ENCODE measurements around the gene ADAMTS13. TPM values are rescaled to one million over a fixed set of nuclear protein-coding genes. Genes with fewer than 3 reads are reported as not detected.

ADAMTS13 gene
- total and polyA plus RNA-seq, 9 of the 15 experiments (the other 6 are each of a cell fraction or from before 2014, with no cell fraction given): 0.03 to 0.20 (median 0.04) TPM; not detected in 4

DNA sequence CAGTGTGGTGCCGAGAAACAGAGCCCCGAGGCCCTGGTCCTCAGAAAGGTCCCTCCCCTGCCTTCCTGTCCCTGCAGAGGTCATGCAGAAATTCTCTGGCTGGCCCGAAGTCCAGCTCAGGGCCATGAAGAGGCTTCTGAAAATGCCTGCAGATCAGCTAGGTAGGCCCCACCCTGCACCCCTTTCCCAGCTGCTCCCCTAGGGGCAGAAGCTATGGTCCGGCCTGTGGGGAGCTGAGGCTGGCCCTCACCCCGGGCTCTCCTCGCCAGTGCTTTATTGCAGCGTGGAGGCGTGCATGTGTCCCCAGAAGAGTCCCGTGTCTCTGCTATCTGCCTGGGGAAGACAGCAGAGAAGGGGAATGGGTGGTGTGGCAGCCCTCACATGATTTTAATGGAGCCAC lies 24.3 kb upstream of the ADAMTS13 start:
- H3K4me3 ChIP-seq: no peak overlapping the region
- H3K9me1 ChIP-seq (ENCODE audit: control insufficient read depth, insufficient read depth, low read length): peaks cover 2% of the 10 kb centered on the region
- H3K27me3 ChIP-seq (ENCODE audit: control insufficient read depth in 2 of 2, insufficient read depth in 2 of 2, low read length in 2 of 2): peaks cover 15 to 38% of the 10 kb centered on the region in 2 experiments; a peak in 3 of 5 replicates
- ChIA-PET CTCF (ENCODE audit: low intra/inter-chr PET ratio) (interaction anchor here (1.2 kb wide), 1 partner anchor 88 kb away, joined by 3 read pairs; no protein-coding TSS in a partner anchor), POLR2A (interaction anchor here (0.6 to 2.1 kb wide), 3 partner anchors 11 to 115 kb away, joined by 3 to 7 read pairs (median 4); no protein-coding TSS in a partner anchor)
- H2AFZ ChIP-seq (ENCODE audit: low read depth, low read length): no peak overlapping the region
- H3K27ac ChIP-seq (ENCODE audit: extremely low read depth, low read depth, low read length): no peak overlapping the region
- 7% methylated on average over 9 of the region's 9 CpGs for WGBS (ENCODE audit: insufficient coverage, low coverage, missing lambda C conversion rate)
- no peaks in the 10 kb centered on the region for H3K9me3 ChIP-seq (replicated peaks; ENCODE audit: control insufficient read depth, insufficient read depth, low read depth, low read length)
- peaks cover 0 to 13% of the 10 kb centered on the region in 2 experiments; a peak in 2 of 5 replicates for H3K4me1 ChIP-seq (replicated peaks in 1 of 2; ENCODE audit: control insufficient read depth in 2 of 2, insufficient read depth in 2 of 2, low read length in 2 of 2)
- peaks cover 9% of the 10 kb centered on the region; the same call in 1 of the 2 replicates for H4K20me1 ChIP-seq (replicated peaks; ENCODE audit: control insufficient read depth, insufficient read depth, low read length)
- intact Hi-C loops (cut with micrococcal nuclease) (no loop called here), in situ Hi-C loops (cut with MboI) (no loop called here)
- peaks cover 4% of the 10 kb centered on the region; the same call in 1 of the 3 replicates for H3K36me3 ChIP-seq (ENCODE audit: control insufficient read depth, insufficient read depth, low read length)
- H3K79me2 ChIP-seq (ENCODE audit: control insufficient read depth, insufficient read depth, low read length): no peaks in the 10 kb centered on the region
- DNase-seq (ENCODE audit: extremely low read depth in 1 of 4, low spot score in 3 of 4) (no peak), ATAC-seq (peak; percentile 21), FAIRE-seq (no peak)
- BruUV-seq (replicated peaks): no TSS peak
- H3K9ac ChIP-seq (ENCODE audit: insufficient read depth in 1 of 2, low read depth in 2 of 2, low read length in 2 of 2): 0 out of 4 replicates have a peak overlapping the region, but pooled peaks of 1 of the 2 experiments have one; percentile 2
- H3K4me2 ChIP-seq (ENCODE audit: insufficient read depth, low read length): no peak overlapping the region
- TF ChIP-seq POLR2G (IDR thresholded peaks at IDR 0.05; ENCODE audit: low read depth, low read length): peak; percentile 51; the same call in 1 of the 2 replicates
- TF ChIP-seq, protein P1, sequence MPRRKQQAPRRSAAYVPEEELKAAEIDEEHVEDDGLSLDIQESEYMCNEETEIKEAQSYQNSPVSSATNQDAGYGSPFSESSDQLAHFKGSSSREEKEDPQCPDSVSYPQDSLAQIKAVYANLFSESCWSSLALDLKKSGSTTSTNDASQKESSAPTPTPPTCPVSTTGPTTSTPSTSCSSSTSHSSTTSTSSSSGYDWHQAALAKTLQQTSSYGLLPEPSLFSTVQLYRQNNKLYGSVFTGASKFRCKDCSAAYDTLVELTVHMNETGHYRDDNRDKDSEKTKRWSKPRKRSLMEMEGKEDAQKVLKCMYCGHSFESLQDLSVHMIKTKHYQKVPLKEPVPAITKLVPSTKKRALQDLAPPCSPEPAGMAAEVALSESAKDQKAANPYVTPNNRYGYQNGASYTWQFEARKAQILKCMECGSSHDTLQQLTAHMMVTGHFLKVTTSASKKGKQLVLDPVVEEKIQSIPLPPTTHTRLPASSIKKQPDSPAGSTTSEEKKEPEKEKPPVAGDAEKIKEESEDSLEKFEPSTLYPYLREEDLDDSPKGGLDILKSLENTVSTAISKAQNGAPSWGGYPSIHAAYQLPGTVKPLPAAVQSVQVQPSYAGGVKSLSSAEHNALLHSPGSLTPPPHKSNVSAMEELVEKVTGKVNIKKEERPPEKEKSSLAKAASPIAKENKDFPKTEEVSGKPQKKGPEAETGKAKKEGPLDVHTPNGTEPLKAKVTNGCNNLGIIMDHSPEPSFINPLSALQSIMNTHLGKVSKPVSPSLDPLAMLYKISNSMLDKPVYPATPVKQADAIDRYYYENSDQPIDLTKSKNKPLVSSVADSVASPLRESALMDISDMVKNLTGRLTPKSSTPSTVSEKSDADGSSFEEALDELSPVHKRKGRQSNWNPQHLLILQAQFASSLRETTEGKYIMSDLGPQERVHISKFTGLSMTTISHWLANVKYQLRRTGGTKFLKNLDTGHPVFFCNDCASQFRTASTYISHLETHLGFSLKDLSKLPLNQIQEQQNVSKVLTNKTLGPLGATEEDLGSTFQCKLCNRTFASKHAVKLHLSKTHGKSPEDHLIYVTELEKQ (CRISPR knock-in tag; IDR thresholded peaks at IDR 0.05): no peak
